ENCODE measurements around the gene CRACR2B. TPM values are rescaled to one million over a fixed set of nuclear protein-coding genes. Genes with fewer than 3 reads are reported as not detected.

The CRACR2B gene
- total and polyA plus RNA-seq, 2 of the 8 experiments (the other 6 are each of a cell fraction or from before 2014, with no cell fraction given), result 18.2 to 26.4 TPM

GRCh38 chr11:864898-865297, 37.2 kb downstream of the CRACR2B start:
- CTCF ChIA-PET (ENCODE audit: partially characterized antibody), result interaction anchor here (1.3 to 6.3 kb wide), 4 partner anchors 8 to 33 kb away, joined by 3 to 35 read pairs (median 4); no protein-coding TSS in a partner anchor
- TF ChIP-seq SAP30 (IDR thresholded peaks at IDR 0.05; ENCODE audit: insufficient read depth, insufficient replicate concordance, low read length), result no peak
- no peak for TF ChIP-seq YY1 (IDR thresholded peaks at IDR 0.05; ENCODE audit: low read depth, low read length)
- TF ChIP-seq BRCA1 (IDR thresholded peaks at IDR 0.05; ENCODE audit: low read depth, low read length), result no peak
- no peak for TF ChIP-seq GABPA (IDR thresholded peaks at IDR 0.05; ENCODE audit: borderline replicate concordance, insufficient read depth, low read length)
- no peak for TF ChIP-seq SP4 (IDR thresholded peaks at IDR 0.05; ENCODE audit: low read length)
- no peak for TF ChIP-seq TCF12 (IDR thresholded peaks at IDR 0.05; ENCODE audit: low read depth, low read length)
- no peak for TF ChIP-seq NRF1 (IDR thresholded peaks at IDR 0.05; ENCODE audit: low read depth, low read length)
- TF ChIP-seq SP2 (IDR thresholded peaks at IDR 0.05; ENCODE audit: low read length), result no peak
- no peak for TF ChIP-seq POU5F1 (IDR thresholded peaks at IDR 0.05; ENCODE audit: low read depth, low read length)
- TF ChIP-seq KDM4A (IDR thresholded peaks at IDR 0.05; ENCODE audit: low read depth, low read length, severe bottlenecking), result no peak
- no peak for TF ChIP-seq CTBP2 (IDR thresholded peaks at IDR 0.05; ENCODE audit: borderline replicate concordance, insufficient read depth, insufficient read length, low read length)
- TF ChIP-seq EZH2 (IDR thresholded peaks at IDR 0.05; ENCODE audit: low read depth, low read length, severe bottlenecking), result no peak

More at GRCh38 chr11:864898-865297, 37.2 kb downstream of the CRACR2B start:
- Histone ChIP-seq H3K9me3 (ENCODE audit: insufficient read depth in 2 of 2, low read depth in 1 of 2, low read length in 1 of 2) (no peaks in the 10 kb centered on the region), H2BK15ac (ENCODE audit: low read length) (no peak overlapping the region), H3K27ac (ENCODE audit: low read depth, low read length) (no peak overlapping the region), H2BK20ac (ENCODE audit: low read length) (no peak overlapping the region), H3K9ac (replicated peaks in 1 of 4; ENCODE audit: extremely low read depth in 1 of 4, low read depth in 3 of 4, low read length in 3 of 4) (no peak overlapping the region), H4K20me1 (replicated peaks in 1 of 2; ENCODE audit: control insufficient read depth in 1 of 2, insufficient read depth in 2 of 2, low read length in 2 of 2) (peaks cover 7 to 41% of the 10 kb centered on the region in 2 experiments), H4K5ac (ENCODE audit: insufficient read length, low read depth, low read length) (no peak overlapping the region), H3K18ac (ENCODE audit: extremely low read depth, low read length) (no peak overlapping the region), H3K14ac (ENCODE audit: insufficient read length) (no peak overlapping the region), H3K4ac (replicated peaks; ENCODE audit: insufficient read length, low read depth, low read length) (no peak overlapping the region), H2AK5ac (ENCODE audit: low read depth, low read length) (no peak overlapping the region), H4K8ac (ENCODE audit: extremely low read depth, insufficient read depth, low read length) (no peak overlapping the region), H4K91ac (replicated peaks; ENCODE audit: insufficient read length, low read length) (no peak overlapping the region), H3K23me2 (ENCODE audit: low read depth, low read length) (no peaks in the 10 kb centered on the region), H2BK120ac (replicated peaks; ENCODE audit: low read depth, low read length) (no peak overlapping the region), H3K36me3 (ENCODE audit: control insufficient read depth in 2 of 4, insufficient read depth in 4 of 4, low read length in 3 of 4) (peaks cover 0 to 4% (median 0%) of the 10 kb centered on the region in 4 experiments; a peak in 3 of 8 replicates), H2BK5ac (ENCODE audit: low read depth, low read length) (no peak overlapping the region), H3K4me3 (ENCODE audit: extremely low read depth in 1 of 4, insufficient read depth in 2 of 4, low read depth in 3 of 4, low read length in 4 of 4) (no peak overlapping the region), H3K4me2 (ENCODE audit: insufficient read depth in 1 of 2, low read depth in 2 of 2, low read length in 2 of 2) (no peak overlapping the region), H3K4me1 (replicated peaks in 1 of 4; ENCODE audit: control insufficient read depth in 3 of 4, insufficient read depth in 4 of 4, low read length in 3 of 4) (peaks cover 0 to 33% (median 26%) of the 10 kb centered on the region in 4 experiments; a peak in 6 of 7 replicates), H3K79me2 (ENCODE audit: control insufficient read depth in 1 of 2, insufficient read depth in 2 of 2, low read length in 2 of 2) (no peaks in the 10 kb centered on the region), H3K23ac (ENCODE audit: insufficient read length) (no peak overlapping the region), H3K79me1 (ENCODE audit: low read depth, low read length) (no peaks in the 10 kb centered on the region; the same call in 1 of the 2 replicates), H2AFZ (ENCODE audit: low read length) (no peak overlapping the region), H3K56ac (replicated peaks; ENCODE audit: insufficient read length, low read depth, low read length) (no peak overlapping the region), H3K27me3 (replicated peaks in 1 of 4; ENCODE audit: control insufficient read depth in 3 of 4, extremely low read depth in 1 of 4, insufficient read depth in 3 of 4, low read length in 3 of 4) (no peaks in the 10 kb centered on the region; a peak in 1 of 7 replicates), H2BK12ac (ENCODE audit: low read depth, low read length) (no peak overlapping the region)
- 92% methylated on average over 8 of the region's 11 CpGs; no CpG with 5 or more reads in 1 of the 2 experiments for WGBS, 2 experiments (ENCODE audit: extremely low coverage in 1 of 2, insufficient coverage in 1 of 2, insufficient read length in 1 of 2, insufficient replicate concordance in 2 of 2, low coverage in 1 of 2, low lambda C conversion rate in 2 of 2, missing lambda C conversion rate in 1 of 2)
- POLR2A ChIA-PET (ENCODE audit: partially characterized antibody), result interaction anchor here (0.9 to 4.8 kb wide), 9 partner anchors 9 to 625 kb away, joined by 3 to 24 read pairs (median 4); no protein-coding TSS in a partner anchor
- DNase-seq (ENCODE audit: low read depth in 1 of 2, low spot score in 2 of 2) (no peak), FAIRE-seq (no peak)

Measured in H1 (cell line).